GM10266 (cell line): Measurements from ENCODE around the gene PIK3R6.

Experiments used
- DNase-seq: peaks from one replicate; pipeline ENCODE4 v3.0.0; 2012; ENCODE audit errors: extremely low spot score
- CTCF ChIP-seq: IDR thresholded peaks from 2 replicates; pipeline ENCODE4 v1.5.1; 2012; ENCODE audit warnings: mild to moderate bottlenecking, low read depth; ENCODE audit not compliant: control insufficient read depth, insufficient read depth; ENCODE audit errors: missing control alignments

PIK3R6 gene

GRCh38 chr17:8880466-8880865, 13.0 kb upstream of the PIK3R6 start:
- no peak for TF ChIP-seq CTCF
- DNase-seq: no peak

GRCh38 chr17:8879410-8879809, 11.9 kb upstream of the PIK3R6 start:
- TF ChIP-seq CTCF: no peak
- DNase-seq: no peak

- TF ChIP-seq CTCF: no peak
Observed at GRCh38 chr17:8877984-8878383, 10.5 kb upstream of the PIK3R6 start.

GRCh38 chr17:8875957-8876356, 8.5 kb upstream of the PIK3R6 start:
- no peak for TF ChIP-seq CTCF
- DNase-seq: no peak

More at GRCh38 chr17:8877984-8878383, 10.5 kb upstream of the PIK3R6 start:
- DNase-seq: no peak

GRCh38 chr17:8875436-8875835, 8.0 kb upstream of the PIK3R6 start:
- DNase-seq: no peak
- no peak for TF ChIP-seq CTCF

- TF ChIP-seq CTCF: no peak
- no peak for DNase-seq
Observed at GRCh38 chr17:8873801-8874715, 6.6 kb upstream of the PIK3R6 start.

GRCh38 chr17:8872705-8873435, 5.4 kb upstream of the PIK3R6 start:
- no peak for TF ChIP-seq CTCF
- DNase-seq: no peak
